GM12878 (cell line): ENCODE measurements around the gene MAP3K1. TPM values are rescaled to one million over a fixed set of nuclear protein-coding genes. Genes with fewer than 3 reads are reported as not detected.

Experiments
- ATAC-seq: fragments of 200-7000 bp; cut with Tn5 transposase; 3 replicates; pipeline ENCODE4 v1.9.1; 2020; ENCODE audit warnings: mild to moderate bottlenecking, moderate library complexity
- BruUV-seq: library from RNA; stranded (reverse); fragments of 400-500 nt; replicated peaks from 2 replicates; lab custom pipeline; 2021; lab: Mats Ljungman, UMichigan
- CTCF ChIA-PET: fragments of 300-600 bp; sonication (Branson Sonifier 250); formaldehyde crosslinking; extraction: SDS; loops from one replicate; lab custom pipeline; 2021; ENCODE audit warnings: inconsistent platforms; lab: Yijun Ruan, JAX
- POLR2A ChIA-PET: fragments of 350-600 bp; formaldehyde crosslinking; extraction: SDS; loops from one replicate; lab custom pipeline; 2021; ENCODE audit warnings: inconsistent platforms; lab: Charles Lee
- RAD21 ChIA-PET: fragments of 300-600 bp; sonication (Branson Sonifier 250); formaldehyde crosslinking; loops from one replicate; lab custom pipeline; 2023; ENCODE audit warnings: antibody characterized with exemption; ENCODE audit not compliant: unreplicated experiment; lab: Charles Lee
- SMC1A ChIA-PET: fragments of 300-600 bp; sonication (Branson Sonifier 250); formaldehyde crosslinking; loops from one replicate; lab custom pipeline; 2023; ENCODE audit not compliant: unreplicated experiment, uncharacterized antibody; lab: Charles Lee
- DNase-seq: peaks from one replicate; pipeline ENCODE4 v3.0.0-alpha.2; 2011; ENCODE audit warnings: low read depth, low spot score
- FAIRE-seq: peaks from 3 replicates; lab custom pipeline; 2011; peaks lifted over from hg19 to GRCh38; lab: Jason Lieb, UNC
- H2AFZ ChIP-seq: 2 replicates; pipeline ENCODE4 v1.6.0; 2011; ENCODE audit warnings: low read depth, low read length, control low read depth; ENCODE audit not compliant: control insufficient read depth
- H3K27ac ChIP-seq: 2 replicates; pipeline ENCODE4 v1.5.1; 2011; ENCODE audit warnings: control low read depth; ENCODE audit not compliant: control insufficient read depth, insufficient read depth
- H3K27me3 ChIP-seq, 2 experiments: replicated peaks in 1 of 2; 2 replicates each; pipeline versions ENCODE4 v1.6.0 to v1.6.1; 2011; ENCODE audit warnings: low read length in 1 of 2; ENCODE audit not compliant: control insufficient read depth in 2 of 2, insufficient read depth in 2 of 2
- H3K36me3 ChIP-seq, 2 experiments: 2 replicates each; pipeline ENCODE4 v1.5.1; 2011; ENCODE audit warnings: low read length in 1 of 2; ENCODE audit not compliant: control insufficient read depth in 2 of 2, insufficient read depth in 2 of 2
- H3K4me1 ChIP-seq: 2 replicates; pipeline ENCODE4 v1.6.1; 2011; ENCODE audit warnings: mild to moderate bottlenecking, low read length, moderate library complexity, mixed read lengths; ENCODE audit not compliant: control insufficient read depth, insufficient read depth
- H3K4me2 ChIP-seq: 2 replicates; pipeline ENCODE4 v1.6.0; 2011; ENCODE audit warnings: control low read depth; ENCODE audit not compliant: control insufficient read depth, insufficient read depth
- H3K4me3 ChIP-seq: fragments of 200-600 bp; sonication (generic); 2 replicates; pipeline ENCODE4 v1.5.1; 2016
- H3K79me2 ChIP-seq: 2 replicates; pipeline ENCODE4 v1.6.0; 2011; ENCODE audit warnings: low read length; ENCODE audit not compliant: control insufficient read depth, insufficient read depth
- H3K9ac ChIP-seq: 2 replicates; pipeline ENCODE4 v1.8.0; 2011; ENCODE audit warnings: low read length, control low read depth, mixed read lengths; ENCODE audit not compliant: control insufficient read depth, insufficient read depth
- H3K9me3 ChIP-seq: replicated peaks from 3 replicates; pipeline ENCODE4 v1.5.1; 2011; ENCODE audit warnings: mild to moderate bottlenecking, low read length; ENCODE audit not compliant: control insufficient read depth, insufficient read depth
- H4K20me1 ChIP-seq: 2 replicates; pipeline ENCODE4 v1.6.0; 2011; ENCODE audit not compliant: control insufficient read depth, insufficient read depth
- CEBPB ChIP-seq, 2 experiments: fragments of 150-350 bp in 1 of 2; IDR thresholded peaks; 2 replicates each; pipeline ENCODE4 v1.6.1; 2012 to 2014; ENCODE audit warnings: low read depth in 2 of 2, low read length in 2 of 2, borderline replicate concordance in 1 of 2, inconsistent platforms in 1 of 2
- HDAC2 ChIP-seq: fragments of 200-600 bp; sonication (generic); IDR thresholded peaks from 2 replicates; pipeline ENCODE4 v1.6.1; 2017
- IRF4 ChIP-seq: IDR thresholded peaks from 2 replicates; pipeline ENCODE4 v1.6.1; 2011; ENCODE audit warnings: low read depth, low read length
- JUNB ChIP-seq: IDR thresholded peaks from 2 replicates; pipeline ENCODE4 v1.6.1; 2016; ENCODE audit warnings: antibody characterized with exemption, mild to moderate bottlenecking
- MEF2A ChIP-seq: IDR thresholded peaks from 2 replicates; pipeline ENCODE4 v1.6.1; 2011; ENCODE audit warnings: low read depth, mild to moderate bottlenecking, low read length, moderate library complexity; ENCODE audit not compliant: insufficient read depth
- MEF2B ChIP-seq: fragments of 450-650 bp; IDR thresholded peaks from 2 replicates; pipeline ENCODE4 v1.6.1; 2018; ENCODE audit warnings: mild to moderate bottlenecking, moderate library complexity; ENCODE audit not compliant: partially characterized antibody, poor library complexity, severe bottlenecking
- MLLT1 ChIP-seq: fragments of 450-650 bp; IDR thresholded peaks from 2 replicates; pipeline ENCODE4 v1.6.1; 2016; ENCODE audit warnings: mild to moderate bottlenecking
- NFYA ChIP-seq: IDR thresholded peaks from 2 replicates; pipeline ENCODE4 v1.6.1; 2011; ENCODE audit warnings: low read depth, mild to moderate bottlenecking, low read length, improper control_type of control experiment, borderline replicate concordance
- PKNOX1 ChIP-seq: fragments of 450-650 bp; IDR thresholded peaks from 2 replicates; pipeline ENCODE4 v1.6.1; 2016; ENCODE audit warnings: mild to moderate bottlenecking
- POU2F2 ChIP-seq: IDR thresholded peaks from 3 replicates; pipeline ENCODE4 v1.6.1; 2011; ENCODE audit warnings: low read depth, mild to moderate bottlenecking, low read length, borderline replicate concordance
- PRDM15 ChIP-seq: fragments of 450-650 bp; formaldehyde crosslinking; IDR thresholded peaks from 2 replicates; pipeline ENCODE4 v1.4.0; 2020; ENCODE audit warnings: mild to moderate bottlenecking, moderate library complexity
- RBBP5 ChIP-seq: fragments of 200-600 bp; sonication (generic); conservative IDR thresholded peaks from 2 replicates; pipeline ENCODE4 v1.6.1; 2016
- SPI1 ChIP-seq: IDR thresholded peaks from 2 replicates; pipeline ENCODE4 v1.6.1; 2011; ENCODE audit warnings: low read depth, mild to moderate bottlenecking, low read length, moderate library complexity, borderline replicate concordance; ENCODE audit not compliant: insufficient read depth
- STAT1 ChIP-seq: fragments of 450-650 bp; conservative IDR thresholded peaks from 2 replicates; pipeline ENCODE4 v1.6.1; 2014; ENCODE audit warnings: antibody characterized with exemption, mild to moderate bottlenecking
- TAF1 ChIP-seq: IDR thresholded peaks from 2 replicates; pipeline ENCODE4 v1.6.1; 2011; ENCODE audit warnings: mild to moderate bottlenecking, low read depth, low read length, borderline replicate concordance
- YY1 ChIP-seq: IDR thresholded peaks from 2 replicates; pipeline ENCODE4 v1.6.1; 2011; ENCODE audit warnings: low read depth, mild to moderate bottlenecking, low read length
- ZNF384 ChIP-seq: IDR thresholded peaks from 2 replicates; pipeline ENCODE4 v1.6.1; 2012; ENCODE audit warnings: low read depth, mild to moderate bottlenecking, low read length, improper control_type of control experiment, borderline replicate concordance
- whole genome bisulfite sequencing: methylation state at CpG from one replicate; pipeline ENCODE4 v1.1.6; 2016; ENCODE audit warnings: low lambda C conversion rate; ENCODE audit not compliant: insufficient replicate concordance, insufficient coverage; ENCODE audit errors: missing lambda C conversion rate; 5-methylcytosine and 5-hydroxymethylcytosine counted together
- in situ Hi-C: fragments of 300-500 bp; cut with MboI; formaldehyde crosslinking; loops from 9 replicates; pipeline ENCODE4 v1.14.3; 2018; ENCODE audit warnings: mixed read lengths
- intact Hi-C: fragments of 100-400 bp; cut with micrococcal nuclease; formaldehyde crosslinking; loops from one replicate; pipeline ENCODE4 v1.14.2; 2022; ENCODE audit not compliant: unreplicated experiment
- polyA plus RNA-seq, 11 experiments: library from polyadenylated mRNA; depleted of rRNA in 4 of 11; unstranded in 6 of 11; stranded (reverse) in 5 of 11; fragments of >200 nt; fragmentation: Nextera tagmentation in 4 of 11; fragmentation: Illumina TruSeq in 1 of 11; extraction: Ambion mirVana in 4 of 11; extraction: Trizol in 1 of 11; gene quantifications; 1 replicate in 1 of 11; 2 replicates in 10 of 11; pipeline versions ENCODE4 v1.2.1 to v1.2.3, GENCODE V29; 2011 to 2016; ENCODE audit warnings: inconsistent platforms in 2 of 11, missing spikeins in 2 of 11, low read depth in 1 of 11
- total RNA-seq, 4 experiments: library from RNA; depleted of rRNA in 3 of 4; stranded (reverse); fragments of >200 nt in 3 of 4; fragmentation: Illumina TruSeq in 1 of 4; extraction: Trizol in 1 of 4; gene quantifications; 2 replicates each; pipeline versions ENCODE4 v1.2.1 to v1.2.3, GENCODE V29; 2013 to 2021

The MAP3K1 gene
- total and polyA plus RNA-seq, 10 of the 15 experiments (the other 5 are each of a cell fraction or from before 2014, with no cell fraction given), result 7.5 to 24.6 (median 12.6) TPM

- ChIA-PET SMC1A (interaction anchor here (0.6 to 3.3 kb wide), 9 partner anchors 12 to 569 kb away, joined by 3 to 40 read pairs (median 4); no protein-coding TSS in a partner anchor), POLR2A (no interaction called here), RAD21 (interaction anchor here (0.6 to 3.8 kb wide), 6 partner anchors 182 to 573 kb away, joined by 3 to 11 read pairs (median 4); no protein-coding TSS in a partner anchor), CTCF (interaction anchor here (0.6 to 9.2 kb wide), 8 partner anchors 22 to 847 kb away, joined by 3 to 296 read pairs (median 4); no protein-coding TSS in a partner anchor)
- Histone ChIP-seq H3K9ac (no peak overlapping the region), H3K4me1 (peaks cover 12% of the 10 kb centered on the region), H3K36me3 (no peaks in the 10 kb centered on the region), H3K79me2 (peaks cover 6% of the 10 kb centered on the region), H2AFZ (no peak overlapping the region), H4K20me1 (no peaks in the 10 kb centered on the region), H3K9me3 (no peaks in the 10 kb centered on the region), H3K27ac (no peak overlapping the region), H3K27me3 (no peaks in the 10 kb centered on the region), H3K4me2 (no peak overlapping the region), H3K4me3 (no peak overlapping the region)
- no peak for FAIRE-seq
- ATAC-seq, result peak; percentile 62
- intact Hi-C loops (no loop called here), in situ Hi-C loops (no loop called here)
- TF ChIP-seq HDAC2 (no peak), JUNB (peak; percentile 31; the same call in 1 of the 2 replicates), SPI1 (peak; percentile 50; the same call in 1 of the 2 replicates), PKNOX1 (peak; percentile 68; the same call in 1 of the 2 replicates), MEF2A (peak; percentile 76; the same call in 1 of the 2 replicates), YY1 (peak; percentile 80), CEBPB (IDR thresholded peaks at IDR 0.05; ENCODE audit: borderline replicate concordance in 1 of 2, low read depth in 2 of 2, low read length in 2 of 2) (no peak), MEF2B (peak; percentile 49), IRF4 (0 out of 2 replicates have a peak, but pooled peaks have one; percentile 22), RBBP5 (no peak), NFYA (no peak), STAT1 (no peak), PRDM15 (no peak), ZNF384 (peak; percentile 45; the same call in 1 of the 2 replicates), TAF1 (no peak), POU2F2 (peak; percentile 88; the same call in 2 of the 3 replicates), MLLT1 (no peak)
- peak; percentile 32 for DNase-seq
- WGBS, result 62% methylated on average over 7 of the region's 7 CpGs
- BruUV-seq, result no TSS peak
Observed at GRCh38 chr5:56840597-56840996, 25.2 kb downstream of the MAP3K1 start.
